OCI-LY3 (cell line): ENCODE measurements around the gene UBAC2.
A peak's percentile ranks its signal among the peaks of the same experiment; 100 is the strongest.

Experiments
- EZH2phosphoT487 ChIP-seq: fragments of 200-600 bp; shearing (Covaris generic); IDR thresholded peaks from 2 replicates; pipeline ENCODE4 v1.6.1; 2018; ENCODE audit warnings: antibody characterized with exemption, mixed run types, low read depth
- TF ChIP-seq, protein P1 (sequence below): fragments of 200-600, 300-600 bp; sonication (generic); IDR thresholded peaks from 2 replicates; pipeline ENCODE4 v1.5.1; 2014; ENCODE audit warnings: antibody characterized with exemption, low read length, low read depth

DNA sequence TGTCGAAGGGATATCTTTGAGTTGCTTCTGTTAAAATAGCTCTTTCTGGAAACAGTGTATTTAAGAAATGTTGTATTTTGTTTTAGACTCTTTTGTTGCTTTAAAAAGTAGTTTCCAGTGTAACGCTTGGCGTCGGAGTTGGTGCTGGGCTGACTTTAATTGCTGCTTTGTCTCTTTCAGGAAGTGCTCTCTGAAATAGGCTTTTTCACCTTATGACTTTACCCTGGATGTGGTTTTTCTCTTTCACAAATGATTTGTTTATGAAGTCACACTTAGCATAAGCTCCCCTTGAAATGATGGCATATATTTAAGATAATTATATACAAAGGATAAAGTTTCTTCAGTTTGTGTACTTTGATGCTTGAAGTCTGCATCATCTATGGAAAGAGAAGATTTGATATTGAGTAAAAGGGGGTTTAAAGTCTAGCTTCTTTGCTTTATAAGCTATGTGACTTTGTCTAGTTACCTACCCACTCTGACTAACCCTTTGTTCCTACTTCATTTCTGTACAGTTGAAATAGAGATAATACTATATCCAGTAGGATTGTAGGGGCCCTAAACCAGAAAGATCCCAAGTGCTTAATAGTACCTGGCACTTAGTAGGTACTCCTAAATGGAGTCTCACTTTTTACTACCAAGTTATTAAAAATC lies 57.7 kb downstream of the UBAC2 start, which contains the start of gene GPR18:
- TF ChIP-seq, protein P1, sequence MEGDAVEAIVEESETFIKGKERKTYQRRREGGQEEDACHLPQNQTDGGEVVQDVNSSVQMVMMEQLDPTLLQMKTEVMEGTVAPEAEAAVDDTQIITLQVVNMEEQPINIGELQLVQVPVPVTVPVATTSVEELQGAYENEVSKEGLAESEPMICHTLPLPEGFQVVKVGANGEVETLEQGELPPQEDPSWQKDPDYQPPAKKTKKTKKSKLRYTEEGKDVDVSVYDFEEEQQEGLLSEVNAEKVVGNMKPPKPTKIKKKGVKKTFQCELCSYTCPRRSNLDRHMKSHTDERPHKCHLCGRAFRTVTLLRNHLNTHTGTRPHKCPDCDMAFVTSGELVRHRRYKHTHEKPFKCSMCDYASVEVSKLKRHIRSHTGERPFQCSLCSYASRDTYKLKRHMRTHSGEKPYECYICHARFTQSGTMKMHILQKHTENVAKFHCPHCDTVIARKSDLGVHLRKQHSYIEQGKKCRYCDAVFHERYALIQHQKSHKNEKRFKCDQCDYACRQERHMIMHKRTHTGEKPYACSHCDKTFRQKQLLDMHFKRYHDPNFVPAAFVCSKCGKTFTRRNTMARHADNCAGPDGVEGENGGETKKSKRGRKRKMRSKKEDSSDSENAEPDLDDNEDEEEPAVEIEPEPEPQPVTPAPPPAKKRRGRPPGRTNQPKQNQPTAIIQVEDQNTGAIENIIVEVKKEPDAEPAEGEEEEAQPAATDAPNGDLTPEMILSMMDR, result no peak
- 0 out of 2 replicates have a peak, but pooled peaks have one; percentile 33 for TF ChIP-seq EZH2phosphoT487
